Mucosa of gallbladder (tissue), 1 donor: Measurements from ENCODE around the gene SSR3. TPM values are rescaled to one million over a fixed set of nuclear protein-coding genes. Genes with fewer than 3 reads are reported as not detected.

Experiments used
- DNase-seq: peaks from one replicate; pipeline ENCODE4 v3.0.0-alpha.2; 2020; ENCODE audit warnings: low spot score
- total RNA-seq: library from RNA; stranded (reverse); gene quantifications from one replicate; pipeline ENCODE4 v1.2.1, GENCODE V29; 2021
- donor health status: DM: no; HTN: no; CAD: no.

SSR3 gene
- total RNA-seq, 1 donor from 2014 or later = 152 TPM

- no peak for DNase-seq
These were observed 18.2 kb downstream of the SSR3 start for GRCh38 chr3:156536524-156537316.

- no peak for DNase-seq
These were observed 19.1 kb downstream of the SSR3 start for GRCh38 chr3:156535798-156536197.

GRCh38 chr3:156535162-156535627, 19.7 kb downstream of the SSR3 start:
- DNase-seq = peak; percentile 65

GRCh38 chr3:156533205-156533604, 21.7 kb downstream of the SSR3 start:
- no peak for DNase-seq

- no peak for DNase-seq
These were observed 22.2 kb downstream of the SSR3 start for GRCh38 chr3:156532730-156533129.

GRCh38 chr3:156530980-156531379, 23.9 kb downstream of the SSR3 start:
- no peak for DNase-seq

GRCh38 chr3:156527060-156527459, 27.9 kb downstream of the SSR3 start:
- DNase-seq = no peak

- DNase-seq = no peak
These were observed 29.1 kb downstream of the SSR3 start for GRCh38 chr3:156525808-156526207.

- DNase-seq = no peak
These were observed 32.2 kb downstream of the SSR3 start for GRCh38 chr3:156522673-156523072.

GRCh38 chr3:156519758-156520162, 35.2 kb downstream of the SSR3 start:
- DNase-seq = no peak

GRCh38 chr3:156518726-156519125, 36.2 kb downstream of the SSR3 start:
- no peak for DNase-seq

GRCh38 chr3:156516961-156517360, 38.0 kb downstream of the SSR3 start:
- DNase-seq = no peak

GRCh38 chr3:156516284-156516683, 38.6 kb downstream of the SSR3 start:
- DNase-seq = no peak

- no peak for DNase-seq
These were observed 41.3 kb downstream of the SSR3 start for GRCh38 chr3:156513619-156514018.

GRCh38 chr3:156511987-156512677, 42.8 kb downstream of the SSR3 start:
- no peak for DNase-seq

- no peak for DNase-seq
These were observed 45.4 kb downstream of the SSR3 start for GRCh38 chr3:156509189-156510174.

- DNase-seq = no peak
These were observed 47.6 kb downstream of the SSR3 start for GRCh38 chr3:156507285-156507684.

- DNase-seq = no peak
These were observed 56.6 kb downstream of the SSR3 start for GRCh38 chr3:156498307-156498706.

- DNase-seq = no peak
These were observed 57.6 kb downstream of the SSR3 start for GRCh38 chr3:156497326-156497725.

- no peak for DNase-seq
These were observed 59.1 kb downstream of the SSR3 start for GRCh38 chr3:156495816-156496215.

GRCh38 chr3:156493887-156494286, 61.0 kb downstream of the SSR3 start:
- DNase-seq = no peak

- DNase-seq = no peak
These were observed 62.1 kb downstream of the SSR3 start for GRCh38 chr3:156492801-156493261.
